ENCODE measurements around the gene ALDH4A1.

ALDH4A1 gene

DNA sequence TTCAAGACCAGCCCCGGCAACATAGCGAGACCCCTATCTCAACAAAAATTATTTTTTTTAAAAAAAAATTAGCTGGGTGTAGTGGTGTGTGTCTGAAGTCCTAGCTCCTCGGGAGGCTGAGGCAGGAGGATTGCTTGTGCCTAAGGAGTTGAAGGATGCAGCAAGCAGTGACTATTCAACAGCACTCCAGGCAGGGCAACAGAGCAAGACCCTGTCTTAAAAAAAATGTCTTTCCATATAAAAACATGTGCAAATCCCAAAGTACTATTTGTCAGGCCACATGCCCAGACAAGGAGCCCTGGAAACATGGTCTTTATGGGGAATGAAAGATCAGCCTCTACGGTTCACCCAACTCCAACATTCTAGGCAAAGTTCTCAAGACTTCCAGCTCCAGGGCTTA lies 40.8 kb upstream of the ALDH4A1 start:
- Histone ChIP-seq H4K20me1 (ENCODE audit: insufficient read depth, low read length) (peaks cover 37% of the 10 kb centered on the region), H3K4me1 (ENCODE audit: insufficient read depth, low read length) (peaks cover 4% of the 10 kb centered on the region), H3K27ac (ENCODE audit: low read length) (no peak overlapping the region)

GRCh38 chr1:18942340-18942739 lies 40.0 kb upstream of the ALDH4A1 start:
- DNase-seq = no peak
- Histone ChIP-seq H3K79me2 (ENCODE audit: insufficient read depth, low read length) (no peaks in the 10 kb centered on the region), H3K4me1 (ENCODE audit: insufficient read depth, low read length) (no peaks in the 10 kb centered on the region), H3K36me3 (ENCODE audit: insufficient read depth, low read length) (no peaks in the 10 kb centered on the region), H3K27ac (ENCODE audit: low read length) (no peak overlapping the region), H3K4me2 (ENCODE audit: insufficient read depth, low read length) (no peak overlapping the region), H3K9me3 (ENCODE audit: insufficient read depth, low read length, severe bottlenecking) (no peaks in the 10 kb centered on the region), H3K27me3 (ENCODE audit: insufficient read depth, low read length, poor library complexity) (no peaks in the 10 kb centered on the region), H2AFZ (ENCODE audit: low read depth, low read length) (no peak overlapping the region), H4K20me1 (ENCODE audit: insufficient read depth, low read length) (peaks cover 35% of the 10 kb centered on the region), H3K9ac (ENCODE audit: low read depth, low read length) (no peak overlapping the region), H3K4me3 (ENCODE audit: low read depth in 1 of 2, low read length in 2 of 2) (no peak overlapping the region)
- no peak for ATAC-seq (ENCODE audit: insufficient read depth, low read depth)
- TF ChIP-seq EZH2 (IDR thresholded peaks at IDR 0.05; ENCODE audit: borderline replicate concordance, low read depth, low read length, severe bottlenecking) (no peak), CTCF (IDR thresholded peaks at IDR 0.05; ENCODE audit: borderline replicate concordance, extremely low read depth, low read length, poor library complexity, severe bottlenecking) (no peak)

More for the DNA sequence above, 40.8 kb upstream of the ALDH4A1 start:
- H3K9me3 ChIP-seq (ENCODE audit: insufficient read depth, low read length, severe bottlenecking) = no peaks in the 10 kb centered on the region
- H3K4me2 ChIP-seq (ENCODE audit: insufficient read depth, low read length) = no peak overlapping the region
- DNase-seq (no peak), ATAC-seq (ENCODE audit: insufficient read depth, low read depth) (no peak)
- H3K4me3 ChIP-seq (ENCODE audit: low read depth in 1 of 2, low read length in 2 of 2) = no peak overlapping the region
- H3K9ac ChIP-seq (ENCODE audit: low read depth, low read length) = no peak overlapping the region
- no peaks in the 10 kb centered on the region for H3K79me2 ChIP-seq (ENCODE audit: insufficient read depth, low read length)
- H2AFZ ChIP-seq (ENCODE audit: low read depth, low read length) = no peak overlapping the region
- no peaks in the 10 kb centered on the region for H3K36me3 ChIP-seq (ENCODE audit: insufficient read depth, low read length)
- no peaks in the 10 kb centered on the region for H3K27me3 ChIP-seq (ENCODE audit: insufficient read depth, low read length, poor library complexity)
- TF ChIP-seq CTCF (IDR thresholded peaks at IDR 0.05; ENCODE audit: borderline replicate concordance, extremely low read depth, low read length, poor library complexity, severe bottlenecking) (no peak), EZH2 (IDR thresholded peaks at IDR 0.05; ENCODE audit: borderline replicate concordance, low read depth, low read length, severe bottlenecking) (no peak)

DNA sequence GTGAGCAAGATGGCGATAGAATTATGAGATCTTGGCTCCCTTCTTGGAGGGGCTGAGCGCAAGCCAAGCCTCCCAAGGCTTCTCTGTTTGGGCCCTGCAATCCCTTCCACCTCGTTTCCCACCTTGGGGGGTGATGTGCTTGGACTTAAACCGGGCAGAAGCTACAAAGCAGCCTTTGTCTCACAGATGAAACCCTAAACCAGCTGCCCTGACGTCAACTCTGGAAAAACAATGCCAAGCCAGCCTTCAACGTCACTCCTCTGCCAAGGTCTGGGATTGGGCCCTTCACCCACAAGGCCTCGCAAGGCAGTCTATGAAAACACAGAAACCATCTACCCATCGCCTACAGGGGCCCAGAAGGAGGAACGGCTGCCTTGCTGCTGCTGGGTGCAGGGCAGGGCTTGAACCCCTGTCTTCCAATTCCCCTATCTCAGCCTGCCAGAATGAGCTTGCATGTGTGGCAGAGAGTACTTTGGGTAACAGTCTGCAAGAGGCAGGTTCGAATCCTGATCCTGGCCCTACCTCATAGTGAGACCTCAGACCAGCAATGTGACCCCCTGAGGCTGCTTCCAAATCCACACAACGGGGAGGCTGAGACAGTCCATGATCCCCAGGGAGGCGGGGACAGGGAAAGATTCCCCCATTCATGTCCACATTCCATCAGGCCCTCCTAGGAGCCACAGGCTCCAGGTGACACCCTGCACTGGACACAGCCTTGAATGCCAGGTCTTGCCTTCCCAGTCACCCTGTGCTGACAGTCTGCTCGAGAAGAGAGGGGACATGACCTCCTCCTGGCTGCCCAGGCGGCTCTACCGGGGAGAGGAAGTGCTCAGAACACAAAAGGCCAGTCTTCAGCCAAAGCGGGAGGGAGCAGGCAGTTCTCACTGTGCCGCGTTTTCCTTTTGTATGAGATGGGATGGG lies 39.1 kb upstream of the ALDH4A1 start:
- no peaks in the 10 kb centered on the region for H3K79me2 ChIP-seq (ENCODE audit: insufficient read depth, low read length)
- DNase-seq = no peak

More for the DNA sequence above, 39.1 kb upstream of the ALDH4A1 start:
- Histone ChIP-seq H3K9me3 (ENCODE audit: insufficient read depth, low read length, severe bottlenecking) (no peaks in the 10 kb centered on the region), H3K27ac (ENCODE audit: low read length) (no peak overlapping the region), H3K9ac (ENCODE audit: low read depth, low read length) (no peak overlapping the region), H3K27me3 (ENCODE audit: insufficient read depth, low read length, poor library complexity) (no peaks in the 10 kb centered on the region), H3K4me3 (ENCODE audit: low read depth in 1 of 2, low read length in 2 of 2) (no peak overlapping the region), H2AFZ (ENCODE audit: low read depth, low read length) (no peak overlapping the region), H4K20me1 (ENCODE audit: insufficient read depth, low read length) (peaks cover 35% of the 10 kb centered on the region), H3K36me3 (ENCODE audit: insufficient read depth, low read length) (no peaks in the 10 kb centered on the region), H3K4me1 (ENCODE audit: insufficient read depth, low read length) (no peaks in the 10 kb centered on the region), H3K4me2 (ENCODE audit: insufficient read depth, low read length) (no peak overlapping the region)
- TF ChIP-seq CTCF (IDR thresholded peaks at IDR 0.05; ENCODE audit: borderline replicate concordance, extremely low read depth, low read length, poor library complexity, severe bottlenecking) = no peak
- TF ChIP-seq EZH2 (IDR thresholded peaks at IDR 0.05; ENCODE audit: borderline replicate concordance, low read depth, low read length, severe bottlenecking) = no peak
- no peak for ATAC-seq (ENCODE audit: insufficient read depth, low read depth)
